ENCODE data around the gene CLIC5. TPM values are rescaled to one million over a fixed set of nuclear protein-coding genes. Genes with fewer than 3 reads are reported as not detected.

The CLIC5 gene
- total RNA-seq, 1 experiment from 2014 or later: 0.05 TPM

GRCh38 chr6:45949256-45949655 lies 66.4 kb downstream of the CLIC5 start:
- no TSS peak for BruUV-seq (replicated peaks)
- in situ Hi-C loops (cut with HindIII; ENCODE audit: low pct_unique_long_range_greater_than_20kb, low sequenced_read_pairs): no loop called here

GRCh38 chr6:45947807-45948206 lies 67.9 kb downstream of the CLIC5 start:
- H3K27ac ChIP-seq (ENCODE audit: low read length): no peak overlapping the region
- POLR2A ChIA-PET: no interaction called here

More at GRCh38 chr6:45949256-45949655, 66.4 kb downstream of the CLIC5 start:
- H3K9me3 ChIP-seq (ENCODE audit: control insufficient read depth, insufficient read depth, low read depth, low read length): no peaks in the 10 kb centered on the region
- no peak overlapping the region for H3K27ac ChIP-seq (ENCODE audit: low read length)
- no peaks in the 10 kb centered on the region for H3K36me3 ChIP-seq (ENCODE audit: control insufficient read depth, insufficient read depth, low read length)
- intact Hi-C loops (cut with micrococcal nuclease; ENCODE audit: unreplicated experiment): no loop called here
- no peaks in the 10 kb centered on the region for H3K4me1 ChIP-seq (ENCODE audit: control insufficient read depth, insufficient read depth, low read length)
- POLR2A ChIA-PET: no interaction called here
- no peak for DNase-seq (ENCODE audit: low read depth, low spot score)
- CTCF ChIA-PET: no interaction called here
- no peak for TF ChIP-seq REST (IDR thresholded peaks at IDR 0.05; ENCODE audit: insufficient read depth in 1 of 2, low read depth in 2 of 2, low read length in 1 of 2)
- no peak for TF ChIP-seq SIN3A (IDR thresholded peaks at IDR 0.05; ENCODE audit: borderline replicate concordance, insufficient read depth, low read depth, low read length)
- TF ChIP-seq TCF7L2 (IDR thresholded peaks at IDR 0.05; ENCODE audit: low read depth, low read length): no peak
- no peak for TF ChIP-seq POLR2AphosphoS5 (IDR thresholded peaks at IDR 0.05; ENCODE audit: low read depth, low read length)
- no peak for TF ChIP-seq CTCF (IDR thresholded peaks at IDR 0.05)
- H3K27me3 ChIP-seq (ENCODE audit: control insufficient read depth, insufficient read depth, low read length): no peaks in the 10 kb centered on the region; the same call in 1 of the 2 replicates
- no peak overlapping the region for H3K4me3 ChIP-seq (ENCODE audit: low read depth in 2 of 2, low read length in 2 of 2)
- ATAC-seq: no peak

GRCh38 chr6:45946887-45947286 lies 68.8 kb downstream of the CLIC5 start:
- ATAC-seq (no peak), DNase-seq (ENCODE audit: low read depth, low spot score) (no peak)
- no peaks in the 10 kb centered on the region for H3K9me3 ChIP-seq (ENCODE audit: control insufficient read depth, insufficient read depth, low read depth, low read length)
- H3K27ac ChIP-seq (ENCODE audit: low read length): no peak overlapping the region
- no peaks in the 10 kb centered on the region; the same call in 1 of the 2 replicates for H3K27me3 ChIP-seq (ENCODE audit: control insufficient read depth, insufficient read depth, low read length)
- TF ChIP-seq SIN3A (IDR thresholded peaks at IDR 0.05; ENCODE audit: borderline replicate concordance, insufficient read depth, low read depth, low read length) (no peak), CTCF (IDR thresholded peaks at IDR 0.05) (no peak), POLR2AphosphoS5 (IDR thresholded peaks at IDR 0.05; ENCODE audit: low read depth, low read length) (no peak), TCF7L2 (IDR thresholded peaks at IDR 0.05; ENCODE audit: low read depth, low read length) (no peak), REST (IDR thresholded peaks at IDR 0.05; ENCODE audit: insufficient read depth in 1 of 2, low read depth in 2 of 2, low read length in 1 of 2) (no peak)
- H3K36me3 ChIP-seq (ENCODE audit: control insufficient read depth, insufficient read depth, low read length): no peaks in the 10 kb centered on the region
- ChIA-PET POLR2A (no interaction called here), CTCF (no interaction called here)
- no TSS peak for BruUV-seq (replicated peaks)
- H3K4me3 ChIP-seq (ENCODE audit: low read depth in 2 of 2, low read length in 2 of 2): no peak overlapping the region
- no peaks in the 10 kb centered on the region for H3K4me1 ChIP-seq (ENCODE audit: control insufficient read depth, insufficient read depth, low read length)
- intact Hi-C loops (cut with micrococcal nuclease; ENCODE audit: unreplicated experiment): no loop called here
- in situ Hi-C loops (cut with HindIII; ENCODE audit: low pct_unique_long_range_greater_than_20kb, low sequenced_read_pairs): no loop called here

More at GRCh38 chr6:45947807-45948206, 67.9 kb downstream of the CLIC5 start:
- Histone ChIP-seq H3K4me3 (ENCODE audit: low read depth in 2 of 2, low read length in 2 of 2) (no peak overlapping the region), H3K4me1 (ENCODE audit: control insufficient read depth, insufficient read depth, low read length) (no peaks in the 10 kb centered on the region), H3K27me3 (ENCODE audit: control insufficient read depth, insufficient read depth, low read length) (no peaks in the 10 kb centered on the region; the same call in 1 of the 2 replicates), H3K36me3 (ENCODE audit: control insufficient read depth, insufficient read depth, low read length) (no peaks in the 10 kb centered on the region), H3K9me3 (ENCODE audit: control insufficient read depth, insufficient read depth, low read depth, low read length) (no peaks in the 10 kb centered on the region)
- in situ Hi-C loops (cut with HindIII; ENCODE audit: low pct_unique_long_range_greater_than_20kb, low sequenced_read_pairs) (no loop called here), intact Hi-C loops (cut with micrococcal nuclease; ENCODE audit: unreplicated experiment) (no loop called here)
- TF ChIP-seq SIN3A (IDR thresholded peaks at IDR 0.05; ENCODE audit: borderline replicate concordance, insufficient read depth, low read depth, low read length) (no peak), TCF7L2 (IDR thresholded peaks at IDR 0.05; ENCODE audit: low read depth, low read length) (no peak)
- no TSS peak for BruUV-seq (replicated peaks)
- CTCF ChIA-PET: no interaction called here
- DNase-seq (ENCODE audit: low read depth, low spot score) (no peak), ATAC-seq (no peak)

Measured in Panc1 (cell line).